Loucy (cell line): ENCODE measurements around the gene RPL15.

Experiments
- H2AFZ ChIP-seq: fragments of 200-600 bp; sonication (generic); 2 replicates; pipeline ENCODE4 v1.6.0; 2016; ENCODE audit warnings: antibody characterized with exemption, mild to moderate bottlenecking, low read length, moderate library complexity
- H3F3A ChIP-seq: fragments of 200-600 bp; 2 replicates; pipeline ENCODE4 v1.6.0; 2016; ENCODE audit warnings: antibody characterized with exemption, low read depth, mild to moderate bottlenecking
- H3K27me3 ChIP-seq: fragments of 200-600 bp; sonication (generic); 2 replicates; pipeline ENCODE4 v1.6.1; 2014; ENCODE audit warnings: low read length, mild to moderate bottlenecking; ENCODE audit not compliant: insufficient read depth, poor library complexity, severe bottlenecking
- H3K36me3 ChIP-seq: fragments of 200-600 bp; sonication (generic); 2 replicates; pipeline ENCODE4 v1.6.1; 2016; ENCODE audit warnings: low read length; ENCODE audit not compliant: insufficient read depth
- H3K4me1 ChIP-seq: fragments of 200-600 bp; sonication (generic); 2 replicates; pipeline ENCODE4 v1.5.1; 2014; ENCODE audit warnings: low read length, mild to moderate bottlenecking; ENCODE audit not compliant: insufficient read depth, poor library complexity, severe bottlenecking
- H3K4me2 ChIP-seq: fragments of 200-600 bp; sonication (generic); 2 replicates; pipeline ENCODE4 v1.6.0; 2014; ENCODE audit warnings: antibody characterized with exemption, low read length, low read depth, mild to moderate bottlenecking; ENCODE audit not compliant: poor library complexity, severe bottlenecking
- H3K4me3 ChIP-seq: fragments of 200-600 bp; sonication (generic); 2 replicates; pipeline ENCODE4 v1.5.1; 2014; ENCODE audit warnings: low read length, mild to moderate bottlenecking, mixed read lengths; ENCODE audit not compliant: poor library complexity, severe bottlenecking
- H3K79me2 ChIP-seq: fragments of 200-600 bp; sonication (generic); 2 replicates; pipeline ENCODE4 v1.6.1; 2014; ENCODE audit warnings: low read length; ENCODE audit not compliant: insufficient read depth
- H3K9ac ChIP-seq: fragments of 200-600 bp; sonication (generic); 2 replicates; pipeline ENCODE4 v1.6.0; 2014; ENCODE audit warnings: mild to moderate bottlenecking, low read depth, low read length, moderate library complexity; ENCODE audit not compliant: poor library complexity, severe bottlenecking
- H3K9me2 ChIP-seq: fragments of 200-600 bp; sonication (generic); replicated peaks from 2 replicates; pipeline ENCODE4 v1.6.1; 2016; ENCODE audit warnings: low read depth, low read length, mixed read lengths
- H3K9me3 ChIP-seq: fragments of 200-600 bp; sonication (generic); 2 replicates; pipeline ENCODE4 v1.6.1; 2014; ENCODE audit warnings: mild to moderate bottlenecking, antibody characterized with exemption, low read length, low read depth; ENCODE audit not compliant: insufficient read depth
- H4K20me1 ChIP-seq: fragments of 200-600 bp; sonication (generic); 2 replicates; pipeline ENCODE4 v1.6.0; 2014; ENCODE audit warnings: antibody characterized with exemption, low read length, mild to moderate bottlenecking; ENCODE audit not compliant: insufficient read depth, poor library complexity, severe bottlenecking
- CTCF ChIP-seq: fragments of 200-600 bp; sonication (generic); conservative IDR thresholded peaks from 2 replicates; pipeline ENCODE4 v1.5.1; 2014; ENCODE audit warnings: mild to moderate bottlenecking, antibody characterized with exemption, low read length
- EZH2phosphoT487 ChIP-seq: fragments of 200-600 bp; IDR thresholded peaks from 2 replicates; pipeline ENCODE4 v1.6.1; 2018; ENCODE audit warnings: antibody characterized with exemption, mild to moderate bottlenecking, moderate library complexity, borderline replicate concordance

The RPL15 gene

GRCh38 chr3:23950293-23950692, 33.4 kb downstream of the RPL15 start:
- Histone ChIP-seq H3K9me2 (no peaks in the 10 kb centered on the region), H3K4me1 (peaks cover 35% of the 10 kb centered on the region), H3K36me3 (no peaks in the 10 kb centered on the region), H3K79me2 (peaks cover 37% of the 10 kb centered on the region), H4K20me1 (peaks cover 27% of the 10 kb centered on the region), H3K9ac (peak overlapping the region; percentile 35), H2AFZ (peak overlapping the region; percentile 17; the same call in 1 of the 2 replicates), H3F3A (no peaks in the 10 kb centered on the region), H3K9me3 (no peaks in the 10 kb centered on the region), H3K4me2 (peak overlapping the region; percentile 68), H3K4me3 (peak overlapping the region; percentile 64), H3K27me3 (no peaks in the 10 kb centered on the region)
- no peak for TF ChIP-seq CTCF
- no peak for TF ChIP-seq EZH2phosphoT487

GRCh38 chr3:23952646-23953045, 35.7 kb downstream of the RPL15 start:
- Histone ChIP-seq H3K9me3 (no peaks in the 10 kb centered on the region), H3K9ac (no peak overlapping the region), H3F3A (no peaks in the 10 kb centered on the region), H3K4me2 (no peak overlapping the region), H3K4me1 (peaks cover 23% of the 10 kb centered on the region), H3K27me3 (no peaks in the 10 kb centered on the region), H4K20me1 (peaks cover 23% of the 10 kb centered on the region), H3K79me2 (peaks cover 22% of the 10 kb centered on the region), H3K9me2 (no peaks in the 10 kb centered on the region), H3K36me3 (no peaks in the 10 kb centered on the region), H3K4me3 (no peak overlapping the region), H2AFZ (no peak overlapping the region)
- TF ChIP-seq CTCF: no peak
- no peak for TF ChIP-seq EZH2phosphoT487

- Histone ChIP-seq H3K27me3 (no peaks in the 10 kb centered on the region), H3K79me2 (peaks cover 21% of the 10 kb centered on the region), H3K4me3 (no peak overlapping the region), H3K9ac (no peak overlapping the region), H4K20me1 (peaks cover 23% of the 10 kb centered on the region), H3K9me3 (no peaks in the 10 kb centered on the region), H3K4me1 (peaks cover 23% of the 10 kb centered on the region), H3F3A (no peaks in the 10 kb centered on the region), H3K4me2 (no peak overlapping the region), H3K9me2 (no peaks in the 10 kb centered on the region), H3K36me3 (no peaks in the 10 kb centered on the region), H2AFZ (no peak overlapping the region)
- TF ChIP-seq EZH2phosphoT487 (no peak), CTCF (no peak)
Measured at GRCh38 chr3:23953523-23953922, 36.6 kb downstream of the RPL15 start.
